Spleen (tissue), 7 donors: ENCODE results near the gene PBRM1.

ENCODE experiments used
- CTCF ChIP-seq, 11 experiments: fragments of 200-600 bp in 7 of 11; fragments of 450-650 bp in 4 of 11; sonication (generic) in 4 of 11; IDR thresholded peaks in 8 of 11; conservative IDR thresholded peaks in 3 of 11; 1 replicate in 7 of 11; 2 replicates in 4 of 11; pipeline versions ENCODE4 v1.4.0 to v1.8.0; 2016 to 2021; ENCODE audit warnings: antibody characterized with exemption in 11 of 11, inconsistent platforms in 4 of 11, mild to moderate bottlenecking in 1 of 11
- POLR2A ChIP-seq, 3 donors: fragments of 450-650 bp; IDR thresholded peaks; one replicate each; pipeline ENCODE4 v1.5.1; 2017; ENCODE audit warnings: antibody characterized with exemption in 3 of 3, mild to moderate bottlenecking in 1 of 3
- POLR2AphosphoS5 ChIP-seq, 3 donors: sonication (generic); formaldehyde crosslinking; IDR thresholded peaks; one replicate each; pipeline ENCODE4 v1.5.1; 2017; ENCODE audit warnings: antibody characterized with exemption in 3 of 3
- donor health status: DM: no; HTN: no; CAD: no; lungs with moderate emphysema.
- donor health status: DM: no; HTN: no; CAD: no.
- donor health status: DM: no; HTN: no; CAD: no.

- no peak for TF ChIP-seq CTCF (IDR thresholded peaks at IDR 0.05 in 8 of 11, conservative IDR thresholded peaks at IDR 0.05 in 3 of 11)
- TF ChIP-seq POLR2A (IDR thresholded peaks at IDR 0.05) = no peak
- TF ChIP-seq POLR2AphosphoS5 (IDR thresholded peaks at IDR 0.05) = no peak
Observed at GRCh38 chr3:52552089-52552488, 133.6 kb downstream of the PBRM1 start.
